Activated naive CD4-positive, alpha-beta T cell treated with anti-CD3 and anti-CD28 coated beads, Interleukin-2, amount 10 ng/mL, durations not matched to agents 7 days and 5 days (primary cell): ENCODE results near the gene THRB.
A peak's percentile ranks its signal among the peaks of the same experiment; 100 is the strongest.

Experiments
- CTCF ChIA-PET: fragments of 350-600 bp; sonication (Branson Sonifier 250); formaldehyde crosslinking; loops from one replicate; lab custom pipeline; 2021; ENCODE audit warnings: antibody characterized with exemption; lab: Charles Lee
- DNase-seq: peaks from one replicate; pipeline ENCODE4 v3.0.0-alpha.2; 2020
- H3K27ac Mint-ChIP-seq: one replicate; pipeline ENCODE4 v1.8.0; 2021; ENCODE audit warnings: mild to moderate bottlenecking, moderate library complexity, mixed read lengths
- H3K27me3 Mint-ChIP-seq: one replicate; pipeline ENCODE4 v1.8.0; 2021; ENCODE audit warnings: mild to moderate bottlenecking, mixed read lengths
- H3K36me3 Mint-ChIP-seq: one replicate; pipeline ENCODE4 v1.8.0; 2021; ENCODE audit warnings: mixed read lengths
- H3K4me1 Mint-ChIP-seq: one replicate; pipeline ENCODE4 v1.8.0; 2021; ENCODE audit warnings: mixed read lengths
- H3K4me3 Mint-ChIP-seq: one replicate; pipeline ENCODE4 v1.8.0; 2021; ENCODE audit warnings: mild to moderate bottlenecking, moderate library complexity, mixed read lengths
- H3K9me3 Mint-ChIP-seq: one replicate; pipeline ENCODE4 v1.8.0; 2021; ENCODE audit warnings: mixed read lengths

Gene THRB

DNA sequence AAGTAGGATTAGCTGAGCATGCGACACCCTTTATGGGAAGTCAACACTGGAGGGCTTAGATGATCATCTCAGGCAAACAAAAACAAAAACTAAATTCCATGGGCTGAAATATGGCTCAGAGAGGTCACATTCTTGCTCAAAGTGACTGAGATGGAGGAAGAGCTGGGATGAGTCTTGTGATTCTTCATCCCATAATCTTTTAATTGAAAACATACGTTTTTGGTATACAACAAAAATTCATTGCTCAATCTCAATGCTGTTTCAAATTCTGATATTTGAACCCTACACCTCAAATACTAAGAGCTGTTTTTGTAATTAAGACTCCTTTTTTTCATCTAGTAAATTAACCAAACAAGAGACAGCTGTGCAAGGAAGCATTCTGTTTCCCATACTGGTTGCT lies 292.6 kb downstream of the THRB start:
- H3K9me3 Mint-ChIP-seq, result no peaks in the 10 kb centered on the region
- H3K4me1 Mint-ChIP-seq, result no peaks in the 10 kb centered on the region
- no peak for DNase-seq
- no peak overlapping the region for H3K27ac Mint-ChIP-seq
- H3K4me3 Mint-ChIP-seq, result no peak overlapping the region
- H3K27me3 Mint-ChIP-seq, result no peaks in the 10 kb centered on the region
- H3K36me3 Mint-ChIP-seq, result no peaks in the 10 kb centered on the region
- CTCF ChIA-PET, result no interaction called here

- H3K36me3 Mint-ChIP-seq, result no peaks in the 10 kb centered on the region
- CTCF ChIA-PET, result no interaction called here
- DNase-seq, result no peak
- no peaks in the 10 kb centered on the region for H3K4me1 Mint-ChIP-seq
- H3K27me3 Mint-ChIP-seq, result no peaks in the 10 kb centered on the region
- no peak overlapping the region for H3K27ac Mint-ChIP-seq
- no peak overlapping the region for H3K4me3 Mint-ChIP-seq
- no peaks in the 10 kb centered on the region for H3K9me3 Mint-ChIP-seq
Measured at GRCh38 chr3:24201301-24201700, 293.3 kb downstream of the THRB start.

- no peak for DNase-seq
- CTCF ChIA-PET, result no interaction called here
- H3K27me3 Mint-ChIP-seq, result no peaks in the 10 kb centered on the region
- no peaks in the 10 kb centered on the region for H3K9me3 Mint-ChIP-seq
- H3K27ac Mint-ChIP-seq, result no peak overlapping the region
- no peaks in the 10 kb centered on the region for H3K36me3 Mint-ChIP-seq
- H3K4me3 Mint-ChIP-seq, result no peak overlapping the region
- H3K4me1 Mint-ChIP-seq, result no peaks in the 10 kb centered on the region
Measured at GRCh38 chr3:24199775-24200247, 294.8 kb downstream of the THRB start.

GRCh38 chr3:24199300-24199699 lies 295.4 kb downstream of the THRB start:
- Mint-ChIP-seq H3K27ac (no peak overlapping the region), H3K27me3 (no peaks in the 10 kb centered on the region), H3K4me3 (no peak overlapping the region), H3K4me1 (no peaks in the 10 kb centered on the region), H3K36me3 (no peaks in the 10 kb centered on the region), H3K9me3 (no peaks in the 10 kb centered on the region)
- no peak for DNase-seq
- CTCF ChIA-PET, result no interaction called here

- Mint-ChIP-seq H3K27me3 (no peaks in the 10 kb centered on the region), H3K4me3 (no peak overlapping the region), H3K4me1 (no peaks in the 10 kb centered on the region), H3K9me3 (no peaks in the 10 kb centered on the region), H3K36me3 (no peaks in the 10 kb centered on the region), H3K27ac (no peak overlapping the region)
- DNase-seq, result no peak
- CTCF ChIA-PET, result no interaction called here
Measured at GRCh38 chr3:24198728-24199127, 295.9 kb downstream of the THRB start.

- CTCF ChIA-PET, result no interaction called here
- Mint-ChIP-seq H3K36me3 (no peaks in the 10 kb centered on the region), H3K4me3 (no peak overlapping the region), H3K27me3 (no peaks in the 10 kb centered on the region), H3K9me3 (no peaks in the 10 kb centered on the region), H3K27ac (no peak overlapping the region), H3K4me1 (no peaks in the 10 kb centered on the region)
- DNase-seq, result no peak
Measured at GRCh38 chr3:24197809-24198208, 296.8 kb downstream of the THRB start.

DNA sequence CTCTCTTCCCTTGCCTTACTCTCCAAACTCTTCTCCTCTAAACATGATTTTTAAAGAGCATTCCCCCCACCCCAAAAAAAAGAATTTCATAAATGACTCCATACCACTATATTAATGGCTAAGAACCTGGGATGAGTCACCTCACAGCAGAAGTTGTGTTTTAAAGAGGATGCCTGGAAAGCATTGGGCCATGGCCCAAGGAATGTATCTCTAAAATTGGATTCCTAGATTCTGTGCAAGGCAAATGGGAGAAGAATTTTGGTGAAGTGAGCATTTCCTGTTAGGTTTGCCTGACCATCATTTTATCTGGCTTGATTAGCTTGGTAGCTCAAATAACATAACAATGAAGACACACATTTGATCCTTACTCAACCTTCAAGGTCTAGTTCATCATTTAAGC lies 298.1 kb downstream of the THRB start:
- no peaks in the 10 kb centered on the region for H3K27me3 Mint-ChIP-seq
- no peak overlapping the region for H3K27ac Mint-ChIP-seq
- H3K4me1 Mint-ChIP-seq, result no peaks in the 10 kb centered on the region
- H3K9me3 Mint-ChIP-seq, result no peaks in the 10 kb centered on the region
- no peaks in the 10 kb centered on the region for H3K36me3 Mint-ChIP-seq
- CTCF ChIA-PET, result no interaction called here
- no peak for DNase-seq
- no peak overlapping the region for H3K4me3 Mint-ChIP-seq

DNA sequence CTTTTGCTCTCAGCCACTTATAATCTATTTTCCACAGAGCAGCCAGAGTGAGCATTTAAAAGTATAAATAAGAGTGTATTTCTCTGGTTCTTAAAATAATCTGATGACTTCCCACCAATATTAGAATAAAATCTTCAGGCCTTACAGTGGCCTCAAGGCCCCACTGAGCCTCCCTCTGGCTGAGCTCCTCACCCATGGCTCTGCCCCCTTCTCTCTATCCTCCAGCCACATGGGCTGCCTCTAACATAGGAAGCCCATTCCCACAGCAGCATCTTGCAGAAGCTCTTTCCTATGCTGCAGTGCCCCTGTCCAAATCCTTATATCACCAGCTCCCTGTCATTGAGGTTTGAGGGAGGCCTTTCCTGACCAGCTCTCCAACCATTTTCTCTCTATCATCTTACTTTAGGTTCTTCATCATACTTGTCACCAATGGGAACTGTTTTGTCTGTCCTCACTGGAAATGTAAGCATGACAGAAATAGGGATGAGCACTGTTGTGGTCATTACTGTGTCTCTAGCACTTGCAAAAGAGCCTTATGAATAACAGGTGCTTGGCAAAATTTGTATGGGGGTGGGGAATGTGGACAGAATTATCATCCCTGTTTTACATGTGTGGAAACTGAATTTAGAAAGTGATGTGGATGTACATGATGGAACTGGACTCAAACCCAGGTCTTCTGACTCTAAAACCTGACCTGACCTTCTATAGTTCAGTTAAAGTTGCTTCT lies 299.0 kb downstream of the THRB start:
- H3K4me3 Mint-ChIP-seq, result no peak overlapping the region
- CTCF ChIA-PET, result interaction anchor here (0.8 to 1.1 kb wide), 2 partner anchors 9 to 11 kb away, joined by 3 read pairs; no protein-coding TSS in a partner anchor

DNA sequence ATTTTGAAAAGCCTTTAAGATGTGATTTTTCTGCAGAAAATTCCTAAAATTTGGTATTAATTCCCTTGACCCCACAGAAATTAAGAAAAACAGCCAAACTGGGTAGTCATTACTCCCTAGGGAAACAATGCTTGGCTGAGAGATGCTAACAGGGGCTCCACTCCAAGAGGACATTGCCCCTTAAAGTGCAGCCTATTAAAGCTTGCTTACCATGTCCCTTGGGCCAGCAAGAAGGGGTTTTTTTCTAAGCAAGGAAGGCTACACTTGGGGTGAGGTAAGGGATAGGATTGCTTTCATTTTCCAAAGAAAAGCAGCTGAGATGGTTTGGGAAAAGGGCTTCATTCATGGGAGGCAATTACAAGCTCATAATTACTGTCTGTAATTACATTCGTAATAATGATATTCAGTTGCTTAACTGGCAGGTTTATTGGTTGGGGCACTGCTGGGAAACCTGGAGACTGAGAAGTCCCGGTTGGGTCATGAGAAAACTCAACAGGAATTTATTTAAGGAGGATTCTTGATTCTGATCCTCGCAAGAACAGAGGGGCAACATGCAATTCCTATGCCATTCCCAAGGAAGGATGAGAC lies 302.1 kb downstream of the THRB start:
- Mint-ChIP-seq H3K4me1 (no peaks in the 10 kb centered on the region), H3K27ac (no peak overlapping the region), H3K9me3 (no peaks in the 10 kb centered on the region), H3K36me3 (no peaks in the 10 kb centered on the region), H3K4me3 (no peak overlapping the region), H3K27me3 (no peaks in the 10 kb centered on the region)
- no peak for DNase-seq
- CTCF ChIA-PET, result no interaction called here

More for the DNA sequence above, 299.0 kb downstream of the THRB start:
- Mint-ChIP-seq H3K9me3 (no peaks in the 10 kb centered on the region), H3K4me1 (no peaks in the 10 kb centered on the region), H3K27ac (no peak overlapping the region), H3K27me3 (no peaks in the 10 kb centered on the region), H3K36me3 (no peaks in the 10 kb centered on the region)
- DNase-seq, result no peak

DNA sequence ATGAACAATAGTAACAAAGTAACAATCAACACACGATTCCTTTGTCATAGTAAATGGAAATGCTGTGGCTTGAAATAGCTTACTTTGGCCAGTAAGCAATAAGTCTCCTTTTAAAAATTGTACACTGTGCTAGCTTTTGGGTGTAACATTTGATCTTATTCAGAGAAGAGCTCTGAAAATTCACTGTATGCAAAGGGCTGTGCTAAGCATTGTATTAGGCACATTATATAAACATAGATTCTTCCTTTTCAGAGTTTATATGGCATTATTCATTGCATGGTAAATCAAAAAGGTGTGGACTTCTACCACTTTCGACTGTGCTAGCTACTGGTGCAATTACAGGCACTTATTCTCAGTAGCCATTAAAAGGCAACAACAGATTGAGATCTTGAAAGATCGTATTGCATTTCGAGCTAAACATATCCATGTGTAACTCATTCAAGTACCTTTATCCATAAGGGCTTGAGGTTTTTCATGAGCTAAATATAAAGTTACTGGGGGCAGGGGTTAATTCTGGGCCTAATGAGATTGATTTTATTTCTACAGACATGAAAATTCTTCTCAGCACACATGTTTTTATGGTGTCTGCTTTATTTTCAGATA lies 302.7 kb downstream of the THRB start:
- Mint-ChIP-seq H3K27me3 (no peaks in the 10 kb centered on the region), H3K9me3 (no peaks in the 10 kb centered on the region), H3K4me3 (no peak overlapping the region), H3K36me3 (no peaks in the 10 kb centered on the region), H3K4me1 (no peaks in the 10 kb centered on the region), H3K27ac (no peak overlapping the region)
- CTCF ChIA-PET, result no interaction called here
- no peak for DNase-seq

DNA sequence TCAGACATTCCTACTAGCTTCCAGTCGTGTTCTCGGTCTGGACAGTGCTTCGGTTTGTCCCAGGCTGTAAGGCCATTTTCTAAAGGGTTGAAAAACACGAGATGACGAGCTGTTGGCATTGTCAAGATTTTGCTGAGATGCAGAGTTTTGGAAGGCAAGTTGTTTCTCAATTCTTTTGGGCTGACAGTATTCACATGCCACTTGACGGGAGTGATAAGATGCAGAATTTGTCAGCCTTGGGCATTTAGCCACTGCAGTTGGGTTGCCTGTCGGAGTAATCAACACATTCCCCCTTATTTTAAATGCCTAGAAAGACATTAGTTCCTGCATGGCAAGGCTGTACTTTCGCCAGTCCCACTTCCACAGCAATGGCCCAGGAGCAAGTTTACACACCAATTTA lies 304.4 kb downstream of the THRB start:
- Mint-ChIP-seq H3K36me3 (no peaks in the 10 kb centered on the region), H3K4me3 (no peak overlapping the region), H3K4me1 (no peaks in the 10 kb centered on the region), H3K27ac (no peak overlapping the region), H3K27me3 (no peaks in the 10 kb centered on the region), H3K9me3 (no peaks in the 10 kb centered on the region)
- CTCF ChIA-PET, result no interaction called here
- DNase-seq, result no peak

GRCh38 chr3:24185738-24186384 lies 308.8 kb downstream of the THRB start:
- Mint-ChIP-seq H3K27me3 (no peaks in the 10 kb centered on the region), H3K4me1 (no peaks in the 10 kb centered on the region), H3K27ac (no peak overlapping the region), H3K9me3 (no peaks in the 10 kb centered on the region), H3K4me3 (no peak overlapping the region), H3K36me3 (no peaks in the 10 kb centered on the region)
- CTCF ChIA-PET, result interaction anchor here (0.5 to 1.5 kb wide), 10 partner anchors 9 to 187 kb away, joined by 3 to 6 read pairs (median 3); no protein-coding TSS in a partner anchor
- peak; percentile 22 for DNase-seq

DNA sequence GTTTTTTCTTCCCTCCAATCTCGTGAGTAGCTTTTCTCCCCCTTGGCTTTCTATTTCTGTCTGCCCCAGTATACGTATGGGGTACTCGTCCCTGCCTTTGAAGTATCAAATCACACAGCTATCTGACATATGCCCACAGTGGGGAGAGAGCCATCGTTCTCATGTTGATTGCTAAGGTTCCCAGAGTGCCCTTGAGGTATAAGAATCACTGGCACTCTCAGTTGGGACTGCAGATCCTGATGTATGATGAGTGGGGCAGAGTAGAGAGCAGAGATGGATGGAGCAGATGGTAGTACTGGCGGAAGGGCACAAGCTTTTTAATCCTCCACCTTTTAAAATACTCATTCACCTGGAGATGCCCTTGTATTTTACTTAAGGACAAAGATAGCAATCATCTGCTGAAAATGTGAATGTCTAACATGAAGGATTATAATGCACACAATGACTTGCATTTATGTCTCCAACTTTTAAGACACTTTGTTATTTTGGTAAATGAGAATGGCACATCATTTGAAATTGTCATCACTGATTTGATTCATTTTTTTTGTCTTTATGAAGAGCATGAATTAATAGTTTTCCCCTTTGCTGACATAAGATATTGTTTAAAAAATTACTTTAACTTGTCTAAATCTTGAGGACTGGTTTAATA lies 310.0 kb downstream of the THRB start:
- no peak for DNase-seq
- H3K4me1 Mint-ChIP-seq, result no peaks in the 10 kb centered on the region
- H3K9me3 Mint-ChIP-seq, result no peaks in the 10 kb centered on the region
- H3K4me3 Mint-ChIP-seq, result no peak overlapping the region
- H3K36me3 Mint-ChIP-seq, result no peaks in the 10 kb centered on the region
- CTCF ChIA-PET, result interaction anchor here (1.3 kb wide), 1 partner anchor 11 kb away, joined by 3 read pairs; no protein-coding TSS in a partner anchor
- H3K27ac Mint-ChIP-seq, result no peak overlapping the region
- H3K27me3 Mint-ChIP-seq, result no peaks in the 10 kb centered on the region

GRCh38 chr3:24182756-24183155 lies 311.9 kb downstream of the THRB start:
- H3K4me1 Mint-ChIP-seq, result no peaks in the 10 kb centered on the region
- H3K9me3 Mint-ChIP-seq, result no peaks in the 10 kb centered on the region
- H3K36me3 Mint-ChIP-seq, result no peaks in the 10 kb centered on the region
- no peak overlapping the region for H3K27ac Mint-ChIP-seq
- CTCF ChIA-PET, result interaction anchor here (1.2 kb wide), 1 partner anchor 292 kb away, joined by 3 read pairs; no protein-coding TSS in a partner anchor
- no peaks in the 10 kb centered on the region for H3K27me3 Mint-ChIP-seq
- no peak overlapping the region for H3K4me3 Mint-ChIP-seq
- no peak for DNase-seq
